ENCODE data around the gene ASB13. TPM values are rescaled to one million over a fixed set of nuclear protein-coding genes. Genes with fewer than 3 reads are reported as not detected.
A peak's percentile ranks its signal among the peaks of the same experiment; 100 is the strongest.

The ASB13 gene
- total RNA-seq, 1 experiment from 2014 or later = 13.8 TPM

- peak overlapping the region; percentile 23 to 34 (median 34); a peak in 3 of 7 replicates for H3K27ac Mint-ChIP-seq
- H3K4me1 Mint-ChIP-seq = peaks cover 29 to 36% of the 10 kb centered on the region in 2 experiments
- no peaks in the 10 kb centered on the region for H3K23me2 ChIP-seq (ENCODE audit: insufficient read length, low read depth, low read length, poor library complexity, severe bottlenecking)
Observed at GRCh38 chr10:5655121-5655520, 11.3 kb downstream of the ASB13 start.

More at GRCh38 chr10:5655121-5655520, 11.3 kb downstream of the ASB13 start:
- H3T11ph ChIP-seq (ENCODE audit: low read length) = no peak overlapping the region
- no CpG with 5 or more reads among the region's 3 CpGs for WGBS (ENCODE audit: extremely low coverage, insufficient read length, low lambda C conversion rate)
- H3K4me3 Mint-ChIP-seq = no peak overlapping the region
- no peak overlapping the region for H3K56ac ChIP-seq (ENCODE audit: insufficient read length, low read depth, low read length)
- no peak overlapping the region for H3K18ac ChIP-seq (ENCODE audit: insufficient read length, low read depth, low read length)
- no peak overlapping the region for H2BK5ac ChIP-seq (ENCODE audit: insufficient read length, low read length)
- H2AK5ac ChIP-seq (ENCODE audit: insufficient read length, low read length) = no peak overlapping the region
- H2AFZ ChIP-seq (ENCODE audit: low read length) = no peak overlapping the region
- H3K9me3 ChIP-seq (ENCODE audit: control insufficient read depth, low read depth, low read length) = no peaks in the 10 kb centered on the region
- H3K4me2 ChIP-seq (ENCODE audit: insufficient read depth, insufficient read length, low read length) = no peak overlapping the region
- H4K5ac ChIP-seq (ENCODE audit: insufficient read length, low read depth, low read length) = no peak overlapping the region
- no peak overlapping the region for H2BK120ac ChIP-seq (ENCODE audit: low read depth, low read length, poor library complexity, severe bottlenecking)
- no peak overlapping the region for H4K91ac ChIP-seq (ENCODE audit: insufficient read length, low read depth, low read length)
- TF ChIP-seq, protein P1, sequence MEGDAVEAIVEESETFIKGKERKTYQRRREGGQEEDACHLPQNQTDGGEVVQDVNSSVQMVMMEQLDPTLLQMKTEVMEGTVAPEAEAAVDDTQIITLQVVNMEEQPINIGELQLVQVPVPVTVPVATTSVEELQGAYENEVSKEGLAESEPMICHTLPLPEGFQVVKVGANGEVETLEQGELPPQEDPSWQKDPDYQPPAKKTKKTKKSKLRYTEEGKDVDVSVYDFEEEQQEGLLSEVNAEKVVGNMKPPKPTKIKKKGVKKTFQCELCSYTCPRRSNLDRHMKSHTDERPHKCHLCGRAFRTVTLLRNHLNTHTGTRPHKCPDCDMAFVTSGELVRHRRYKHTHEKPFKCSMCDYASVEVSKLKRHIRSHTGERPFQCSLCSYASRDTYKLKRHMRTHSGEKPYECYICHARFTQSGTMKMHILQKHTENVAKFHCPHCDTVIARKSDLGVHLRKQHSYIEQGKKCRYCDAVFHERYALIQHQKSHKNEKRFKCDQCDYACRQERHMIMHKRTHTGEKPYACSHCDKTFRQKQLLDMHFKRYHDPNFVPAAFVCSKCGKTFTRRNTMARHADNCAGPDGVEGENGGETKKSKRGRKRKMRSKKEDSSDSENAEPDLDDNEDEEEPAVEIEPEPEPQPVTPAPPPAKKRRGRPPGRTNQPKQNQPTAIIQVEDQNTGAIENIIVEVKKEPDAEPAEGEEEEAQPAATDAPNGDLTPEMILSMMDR (conservative IDR thresholded peaks at IDR 0.05) = no peak
- H3K27me3 Mint-ChIP-seq (ENCODE audit: low read depth) = no peaks in the 10 kb centered on the region; the same call in 1 of the 2 replicates
- no peaks in the 10 kb centered on the region for H3K79me1 ChIP-seq (ENCODE audit: insufficient read depth, low read depth, low read length, poor library complexity, severe bottlenecking)
- no peaks in the 10 kb centered on the region; the same call in 1 of the 2 replicates for H3K4me1 ChIP-seq (ENCODE audit: insufficient read depth, low read length)
- no peaks in the 10 kb centered on the region for H3K9me3 Mint-ChIP-seq
- no peak for DNase-seq
- H3K36me3 Mint-ChIP-seq (ENCODE audit: insufficient read depth in 1 of 3, low read depth in 3 of 3) = peaks cover 2 to 10% (median 5%) of the 10 kb centered on the region in 3 experiments; a peak in 5 of 7 replicates
- no peak overlapping the region for H3K23ac ChIP-seq (ENCODE audit: insufficient read length, low read depth, low read length)
- no peak overlapping the region for H2BK12ac ChIP-seq (ENCODE audit: insufficient read length, low read depth, low read length)
- H4K8ac ChIP-seq (replicated peaks; ENCODE audit: insufficient read length, low read depth, low read length) = no peak overlapping the region
- H3K9ac ChIP-seq (ENCODE audit: extremely low read depth, insufficient read length, low read length) = no peak overlapping the region
- no peaks in the 10 kb centered on the region for H3K27me3 ChIP-seq (ENCODE audit: insufficient read depth, low read length)
- H3K79me2 ChIP-seq (ENCODE audit: insufficient read depth, low read length) = peaks cover 1% of the 10 kb centered on the region; the same call in 1 of the 2 replicates
- H2BK20ac ChIP-seq (ENCODE audit: low read depth, low read length, poor library complexity, severe bottlenecking) = no peak overlapping the region
- no peak overlapping the region for H3K27ac ChIP-seq (ENCODE audit: insufficient read length, low read depth, low read length)
- H2BK15ac ChIP-seq (ENCODE audit: low read depth, low read length) = no peak overlapping the region
- peaks cover 3% of the 10 kb centered on the region for H4K20me1 ChIP-seq (ENCODE audit: control insufficient read depth, insufficient read depth, insufficient read length)
- H3K4ac ChIP-seq (ENCODE audit: low read depth, low read length) = no peak overlapping the region
- H3K14ac ChIP-seq (ENCODE audit: insufficient read depth, low read length) = no peak overlapping the region
